GM21360 (cell line): ENCODE measurements around the gene P2RY8.
"Not testable (repeated sequence)": the region's sequence is repeated elsewhere in the genome, so short reads cannot be mapped to it uniquely, and the experiment has no call there.

ENCODE experiments used
- ATAC-seq: cut with Tn5 transposase; IDR thresholded peaks from one replicate; pipeline ENCODE4 v1.9.1; 2021; ENCODE audit warnings: mild to moderate bottlenecking, moderate library complexity; ENCODE audit not compliant: unreplicated experiment

The P2RY8 gene

GRCh38 chrX:1488745-1489144 is 48.2 kb downstream of the P2RY8 start:
- ATAC-seq: no peak

DNA sequence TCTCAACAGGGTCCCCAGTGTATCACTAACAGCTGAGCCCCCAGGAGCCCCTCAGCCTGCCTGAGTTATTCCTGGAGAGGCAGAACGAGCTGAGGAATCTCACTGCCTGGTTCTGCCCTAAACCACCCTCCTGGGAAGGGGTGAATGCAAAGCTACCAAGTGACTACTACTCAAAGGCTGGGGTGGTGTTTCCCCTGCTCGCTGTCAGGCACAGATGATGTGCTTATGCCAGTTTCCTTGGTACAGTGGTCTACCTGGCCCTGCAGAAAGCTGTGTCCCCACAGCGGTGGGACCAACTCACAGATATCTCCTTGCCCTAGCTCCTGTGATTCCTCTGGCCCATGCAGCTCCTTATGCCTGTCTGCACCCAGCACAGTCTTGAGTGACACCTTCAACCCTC is 48.8 kb downstream of the P2RY8 start:
- no peak for ATAC-seq

DNA sequence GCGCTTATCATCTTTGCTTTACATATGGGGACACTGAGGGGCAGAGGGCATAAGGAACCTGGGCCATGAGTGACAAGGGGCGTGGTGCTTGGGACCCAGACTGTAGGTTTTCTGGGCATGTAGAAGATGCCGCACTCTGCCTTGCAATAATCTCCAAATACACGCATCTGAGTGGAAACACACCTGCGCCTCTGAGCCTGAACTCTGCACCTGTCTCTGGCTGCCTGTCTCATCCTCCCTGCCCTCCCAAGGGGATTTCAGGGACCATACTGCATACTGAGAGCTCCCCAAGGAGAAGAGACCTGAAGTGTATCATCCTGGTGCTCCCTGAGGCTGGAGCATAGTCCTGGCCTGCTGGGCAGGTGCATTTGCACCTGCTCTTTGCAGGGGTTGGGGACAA is 49.6 kb downstream of the P2RY8 start:
- ATAC-seq: no peak

DNA sequence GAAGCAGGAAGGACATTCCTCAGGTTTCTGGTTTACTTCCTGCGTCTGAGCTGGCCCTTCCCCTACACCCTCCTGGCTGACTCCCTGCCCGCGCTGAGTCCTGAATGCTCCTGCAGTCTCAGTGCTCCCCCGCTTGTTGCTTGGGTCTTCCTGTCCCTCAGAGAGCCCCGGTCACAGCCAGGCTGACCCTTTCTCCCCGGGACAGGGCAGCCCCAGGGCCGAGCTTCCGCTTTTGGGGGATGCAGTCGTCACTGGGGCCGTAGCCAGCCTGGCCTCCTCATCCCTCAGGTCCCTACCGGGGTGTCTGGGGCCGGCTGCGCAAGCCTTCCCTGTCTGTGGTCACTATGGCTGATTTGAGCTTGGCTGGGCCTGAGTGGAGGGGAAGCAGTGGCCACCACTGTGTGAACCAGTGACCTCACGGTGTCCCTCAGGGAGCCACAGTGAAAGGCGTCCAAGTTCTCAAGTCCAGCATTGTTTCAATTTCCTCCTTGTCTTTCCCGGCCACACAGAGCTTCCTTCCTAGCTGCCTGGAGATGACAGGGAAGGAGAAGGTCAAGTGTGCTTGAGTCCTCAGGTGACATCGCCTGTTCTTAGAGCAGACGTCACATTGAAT is 50.1 kb downstream of the P2RY8 start:
- no peak for ATAC-seq

- no peak for ATAC-seq
These were observed 50.8 kb downstream of the P2RY8 start for GRCh38 chrX:1486177-1486576.

DNA sequence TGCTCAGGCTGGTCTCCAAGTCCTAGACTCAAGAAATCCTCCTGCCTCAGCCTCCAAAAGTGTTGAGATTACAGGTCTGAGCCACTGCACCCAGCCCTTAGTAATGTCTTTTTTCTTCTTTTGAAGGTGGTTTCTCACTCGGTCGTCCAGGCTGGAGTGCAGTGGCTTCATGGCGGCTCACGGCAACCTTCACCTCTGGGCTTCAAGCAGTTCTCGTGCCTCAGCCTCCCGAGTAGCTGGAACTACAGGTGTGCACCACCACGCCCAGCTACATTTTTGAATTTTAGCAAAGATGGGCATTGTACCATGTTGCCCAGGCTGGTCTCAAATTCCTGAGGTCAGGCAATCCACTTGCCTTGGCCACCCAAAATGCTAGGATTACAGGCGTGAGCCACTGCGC is 52.0 kb downstream of the P2RY8 start:
- no peak for ATAC-seq

- ATAC-seq: no peak
These were observed 52.4 kb downstream of the P2RY8 start for GRCh38 chrX:1484638-1485019.

GRCh38 chrX:1483843-1484637 is 52.9 kb downstream of the P2RY8 start:
- ATAC-seq: peak; percentile 55

DNA sequence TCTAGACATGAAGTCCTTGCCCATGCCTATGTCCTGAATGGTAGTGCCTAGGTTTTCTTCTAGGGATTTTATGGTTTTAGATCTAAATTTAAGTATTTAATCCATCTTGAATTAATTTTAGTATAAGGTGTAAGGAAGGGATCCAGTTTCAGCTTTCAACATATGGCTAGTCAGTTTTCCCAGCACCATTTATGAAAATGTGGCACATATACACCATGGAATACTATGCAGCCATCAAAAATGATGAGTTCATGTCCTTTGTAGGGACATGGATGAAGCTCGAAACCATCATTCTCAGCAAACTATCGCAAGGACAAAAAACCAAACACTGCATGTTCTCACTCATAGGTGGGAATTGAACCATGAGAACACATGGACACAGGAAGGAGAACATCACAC is 54.5 kb downstream of the P2RY8 start:
- ATAC-seq: not testable (repeated sequence)

DNA sequence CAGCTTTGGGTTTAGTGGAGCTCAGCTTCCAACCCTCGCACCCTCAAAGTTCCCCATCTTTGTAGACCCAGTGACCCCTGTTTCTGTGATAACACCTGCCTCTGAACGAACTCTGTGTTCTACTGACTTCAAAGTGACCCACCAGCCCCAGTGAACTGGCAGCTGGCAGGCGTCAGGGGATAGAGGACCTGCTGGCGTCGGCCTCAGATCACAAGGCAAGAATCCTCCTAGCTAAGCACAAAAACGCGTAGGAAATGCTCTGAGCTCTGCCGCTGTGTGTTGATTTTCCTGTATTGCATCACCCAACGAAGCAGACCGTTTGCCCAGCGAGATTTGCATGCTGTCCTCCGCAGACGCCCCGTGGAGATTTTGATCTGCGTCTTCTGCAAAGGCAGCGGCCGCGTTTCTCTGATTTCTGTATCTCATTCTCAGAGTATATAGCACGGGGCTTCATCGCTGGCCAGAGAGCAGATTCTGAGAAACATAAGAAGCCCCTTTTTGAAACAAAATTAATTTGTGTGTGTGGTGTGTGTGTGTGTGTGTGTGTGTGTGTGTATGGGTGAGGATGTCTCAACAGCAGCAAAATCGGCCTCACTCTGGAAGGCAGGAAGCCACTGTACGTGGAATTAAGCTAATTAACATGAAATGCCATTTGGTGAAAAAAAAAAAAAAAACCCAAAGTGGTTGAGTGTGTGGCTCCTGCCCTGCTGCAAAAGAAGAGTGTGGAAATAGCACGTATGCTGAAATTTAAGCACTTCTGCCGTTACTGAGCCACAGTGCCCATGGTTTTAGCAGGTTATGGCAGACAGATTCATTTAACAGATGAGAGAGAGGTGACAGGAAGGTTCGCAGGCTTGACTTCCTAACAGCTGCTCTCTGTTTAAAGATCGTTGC is 55.1 kb downstream of the P2RY8 start:
- ATAC-seq: peak; percentile 45

GRCh38 chrX:1480082-1480785 is 56.8 kb downstream of the P2RY8 start:
- ATAC-seq: no peak

DNA sequence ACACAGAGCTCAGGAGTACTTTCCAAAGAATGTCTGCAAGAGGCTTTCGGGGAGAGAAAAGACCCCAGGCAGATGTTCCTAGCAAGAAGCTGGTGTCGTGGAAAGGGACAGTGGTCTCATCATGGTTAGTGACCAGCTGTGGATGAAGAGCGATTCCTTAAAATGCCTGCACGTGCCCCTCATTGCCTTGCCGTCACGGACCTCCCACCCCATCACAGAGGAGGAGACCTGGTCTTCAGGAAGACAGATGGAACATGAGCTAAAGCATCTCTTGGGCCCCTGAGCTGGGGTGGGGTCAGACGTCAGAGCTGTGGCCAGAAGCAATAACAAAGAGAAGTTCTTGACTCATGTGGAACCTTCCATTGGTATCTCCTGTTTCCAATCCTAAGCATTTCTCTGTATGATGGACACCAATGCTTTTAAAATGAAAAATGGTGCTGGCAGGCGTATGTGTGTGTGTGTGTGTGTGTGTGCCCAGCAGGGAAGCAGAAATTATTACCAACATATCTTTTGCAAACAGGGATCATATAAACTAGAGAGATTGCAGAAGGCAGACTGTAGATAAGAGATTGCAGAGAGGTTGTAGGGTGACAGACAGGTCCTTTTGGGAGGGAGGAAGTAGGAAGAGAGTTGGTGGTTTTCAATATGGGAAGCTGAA is 59.1 kb downstream of the P2RY8 start:
- ATAC-seq: no peak

DNA sequence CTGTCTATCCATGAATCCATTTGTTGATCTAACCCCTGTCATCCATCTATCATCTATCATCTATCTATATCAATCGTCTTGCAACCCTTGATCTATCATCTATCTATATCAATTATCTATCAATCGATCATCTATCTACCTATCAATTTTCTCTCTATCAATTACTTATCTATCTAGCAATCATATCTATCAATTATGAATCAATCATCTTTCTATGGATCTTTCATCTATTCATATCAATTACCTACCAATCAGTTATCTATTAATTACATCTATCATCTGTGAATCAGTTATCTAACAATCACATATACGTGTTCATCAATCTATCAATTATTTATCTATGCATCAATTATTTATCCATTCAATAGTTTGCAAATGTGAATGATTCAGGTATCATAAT is 59.8 kb downstream of the P2RY8 start:
- ATAC-seq: no peak

GRCh38 chrX:1476682-1477081 is 60.3 kb downstream of the P2RY8 start:
- no peak for ATAC-seq

GRCh38 chrX:1475881-1476280 is 61.1 kb downstream of the P2RY8 start:
- ATAC-seq: no peak

DNA sequence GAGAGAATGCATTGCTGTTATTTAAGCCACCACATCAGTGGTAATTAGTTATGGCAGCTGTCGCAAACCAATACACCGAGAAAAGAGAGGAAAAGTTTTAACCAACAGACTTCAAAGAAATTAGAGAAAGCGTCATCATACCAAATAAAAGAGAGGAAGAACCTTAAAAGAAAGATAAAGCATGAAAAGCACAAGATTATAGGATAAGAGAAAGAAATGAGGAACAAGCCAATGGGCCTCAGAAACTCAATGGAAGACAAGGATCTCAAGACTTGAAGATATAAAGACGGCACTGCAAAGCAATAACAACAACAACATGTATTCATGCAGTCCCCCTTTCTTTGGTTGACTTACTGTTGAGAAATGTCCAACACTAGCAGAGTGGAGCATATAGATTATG is 61.5 kb downstream of the P2RY8 start:
- ATAC-seq: no peak

GRCh38 chrX:1474593-1474992 is 62.4 kb downstream of the P2RY8 start:
- not testable (repeated sequence) for ATAC-seq

- no peak for ATAC-seq
These were observed 64.0 kb downstream of the P2RY8 start for GRCh38 chrX:1472975-1473374.

GRCh38 chrX:1468250-1468772 is 68.7 kb downstream of the P2RY8 start:
- ATAC-seq: peak; percentile 41

DNA sequence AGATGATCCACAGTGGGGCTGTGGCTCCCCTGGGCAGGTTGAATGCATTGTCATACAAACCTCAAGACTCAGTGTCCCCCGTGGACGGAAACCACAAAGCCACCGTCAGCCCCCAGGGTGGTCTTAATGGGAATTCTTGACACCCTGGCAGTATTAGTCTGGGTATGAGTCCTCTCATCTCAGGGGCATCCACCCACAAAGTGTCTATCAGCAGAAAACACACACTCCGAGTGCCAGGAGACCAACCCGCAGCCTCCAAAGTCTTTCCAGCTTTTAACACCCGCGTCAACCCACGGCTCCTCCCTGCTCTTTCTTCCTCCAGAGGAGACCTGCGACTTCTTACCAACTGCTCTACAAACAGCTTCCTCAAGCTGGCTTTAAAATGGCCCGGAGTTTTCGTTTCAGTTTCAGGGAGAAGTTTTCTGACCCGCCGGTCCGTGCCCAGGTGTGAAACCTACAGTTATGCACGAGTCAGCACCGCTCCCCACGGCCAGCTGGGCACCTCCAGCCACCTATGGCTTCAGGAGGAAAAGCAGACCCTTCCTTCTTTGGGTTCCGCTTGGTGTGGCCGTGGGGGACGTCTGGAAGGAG is 69.9 kb downstream of the P2RY8 start:
- ATAC-seq: peak; percentile 36
